Stromal cell of bone marrow (primary cell): ENCODE data around the gene TP63.

Source experiments
- DNase-seq: peaks from one replicate; pipeline ENCODE4 v3.0.0-alpha.2; 2012; ENCODE audit warnings: low read depth

The TP63 gene

GRCh38 chr3:189936201-189936945, 305.2 kb downstream of the TP63 start:
- DNase-seq = no peak

GRCh38 chr3:189937302-189938127, 306.3 kb downstream of the TP63 start:
- DNase-seq = peak; percentile 92

GRCh38 chr3:189941125-189941524, 309.9 kb downstream of the TP63 start:
- DNase-seq = no peak

- peak; percentile 27 for DNase-seq
These were observed 310.5 kb downstream of the TP63 start for GRCh38 chr3:189941679-189942078.

- DNase-seq = no peak
These were observed 311.8 kb downstream of the TP63 start for GRCh38 chr3:189942948-189943347.

GRCh38 chr3:189944285-189945145, 313.3 kb downstream of the TP63 start:
- DNase-seq = no peak

- DNase-seq = no peak
These were observed 314.9 kb downstream of the TP63 start for GRCh38 chr3:189945935-189946709.
